Tibial nerve (tissue), 4 donors: ENCODE data around the gene FAM76B.

Experiments used
- CTCF ChIP-seq, 5 experiments: fragments of 200-600 bp in 3 of 5; fragments of 450-650 bp in 2 of 5; sonication (generic) in 3 of 5; IDR thresholded peaks; one replicate each; pipeline ENCODE4 v1.5.1; 2016 to 2019; ENCODE audit warnings: antibody characterized with exemption in 5 of 5, mild to moderate bottlenecking in 3 of 5, moderate library complexity in 2 of 5
- EP300 ChIP-seq, 2 donors: sonication (generic); formaldehyde crosslinking; IDR thresholded peaks; one replicate each; pipeline ENCODE4 v1.6.1; 2017; ENCODE audit warnings: antibody characterized with exemption in 2 of 2, mild to moderate bottlenecking in 1 of 2
- POLR2A ChIP-seq, 2 donors: fragments of 450-650 bp; IDR thresholded peaks; one replicate each; pipeline ENCODE4 v1.6.1; 2017; ENCODE audit warnings: antibody characterized with exemption in 2 of 2, mild to moderate bottlenecking in 2 of 2, moderate library complexity in 2 of 2

- TF ChIP-seq CTCF (IDR thresholded peaks at IDR 0.05) (no peak), EP300 (IDR thresholded peaks at IDR 0.05) (no peak), POLR2A (IDR thresholded peaks at IDR 0.05) (no peak)
Measured at GRCh38 chr11:95790933-95791708, 1.5 kb upstream of the FAM76B start.
